Right ventricle myocardium superior (tissue), 1 donor: Measurements from ENCODE around the gene NUTM1. TPM values are rescaled to one million over a fixed set of nuclear protein-coding genes. Genes with fewer than 3 reads are reported as not detected.
"Not testable (repeated sequence)": the region's sequence is repeated elsewhere in the genome, so short reads cannot be mapped to it uniquely, and the experiment has no call there.

Source experiments
- ATAC-seq: fragments of 200-7000 bp; cut with Tn5 transposase; one replicate; pipeline ENCODE4 v1.9.1; 2020; ENCODE audit warnings: mild to moderate bottlenecking; ENCODE audit not compliant: poor library complexity
- DNase-seq: peaks from one replicate; pipeline ENCODE4 v3.0.0-alpha.2; 2020
- intact Hi-C: fragments of 100-400 bp; cut with DNase I; formaldehyde crosslinking; loops from one replicate; pipeline ENCODE4 v1.11.2; 2022
- microRNA-seq: library from miRNA; unstranded; fragments of <30 nt; microRNA quantifications from one replicate; pipeline ENCODE4 v1.2.0, GENCODE V29; 2020
- total RNA-seq: library from RNA; stranded (reverse); fragmentation: NEBNext Ultra II Directional; extraction: Animal tissue kit (Norgen Biotek cat#: 25700); gene quantifications from one replicate; pipeline ENCODE4 v1.2.1, GENCODE V29; 2021
- donor health status: DM: no; HTN: yes; CAD: no; lungs with severe emphysema.

NUTM1 gene
- total RNA-seq, 1 donor from 2014 or later, result not detected

DNA sequence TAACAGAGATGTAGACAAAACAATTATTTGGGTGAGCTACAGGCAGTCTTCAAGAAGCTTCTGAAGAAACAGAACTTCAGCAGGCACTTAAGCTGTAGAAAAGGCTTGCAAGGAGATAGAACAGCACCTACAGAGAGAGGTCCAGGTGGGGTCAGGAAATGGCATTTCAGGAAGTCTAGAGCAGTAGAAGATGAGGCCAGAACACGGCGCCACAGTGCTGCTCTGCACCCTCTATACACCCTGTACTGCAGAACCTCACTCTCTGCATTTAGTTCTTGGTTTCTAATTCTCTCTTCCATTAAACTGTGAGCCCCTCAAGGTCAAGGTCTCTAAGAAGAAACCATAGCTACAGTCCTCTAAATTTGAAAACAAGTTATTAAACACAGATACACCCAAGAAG is 49.9 kb downstream of the NUTM1 start:
- intact Hi-C loops, ATAC-seq, DNase-seq: not testable (repeated sequence)

- ATAC-seq, intact Hi-C loops: not testable (repeated sequence)
Observed at GRCh38 chr15:34397637-34398259, 54.6 kb downstream of the NUTM1 start.

DNA sequence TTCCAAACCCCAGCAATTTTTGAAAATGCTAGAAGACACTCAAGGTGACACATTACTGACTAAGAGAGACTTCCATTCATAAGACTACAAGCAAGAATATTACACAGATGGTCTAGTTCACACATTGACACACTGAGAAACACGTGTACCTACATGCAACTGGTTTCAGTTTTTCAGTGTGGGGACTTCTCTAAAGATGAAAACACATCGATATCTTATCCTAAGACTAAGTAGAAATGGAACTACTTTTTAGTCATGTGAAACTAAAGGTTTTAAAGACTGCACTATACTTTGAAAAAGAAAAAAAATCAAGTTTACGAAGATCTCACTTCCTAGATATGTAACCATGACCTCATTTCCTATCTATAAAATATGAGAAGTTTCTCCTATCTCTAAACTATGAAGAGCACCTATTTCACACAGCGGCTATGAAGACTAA is 60.1 kb downstream of the NUTM1 start:
- DNase-seq, intact Hi-C loops, ATAC-seq: not testable (repeated sequence)

More at GRCh38 chr15:34397637-34398259, 54.6 kb downstream of the NUTM1 start:
- DNase-seq, result not testable (repeated sequence)

- DNase-seq, intact Hi-C loops, ATAC-seq: not testable (repeated sequence)
Observed at GRCh38 chr15:34403899-34404298, 60.8 kb downstream of the NUTM1 start.

Small RNA genes within 50 kb of the gene (microRNA-seq; reads per million reads assigned to microRNA genes)
- not detected for gene MIR1233-1

Other genes with a start within 250 kb of the NUTM1 start
- 59.3 TPM for gene EMC7, start 241.5 kb upstream of the NUTM1 start, total RNA-seq
- 1.3 TPM for gene PGBD4, start 241.2 kb upstream of the NUTM1 start, total RNA-seq
- 16.8 TPM for gene KATNBL1, start 133.2 kb upstream of the NUTM1 start, total RNA-seq
- gene EMC4, start 118.3 kb upstream of the NUTM1 start, total RNA-seq, result 87.4 TPM
- 24.9 TPM for gene SLC12A6, start 5.5 kb upstream of the NUTM1 start, total RNA-seq
- gene NOP10, start 179 bp upstream of the NUTM1 start, total RNA-seq, result 136 TPM
- gene LPCAT4, start 23.9 kb downstream of the NUTM1 start, total RNA-seq, result 82.4 TPM
- 14.3 TPM for gene GOLGA8A, start 94.5 kb downstream of the NUTM1 start, total RNA-seq
- 9.1 TPM for gene GOLGA8B, start 240.3 kb downstream of the NUTM1 start, total RNA-seq